GM23338 (cell line): Measurements from ENCODE around the gene KIF17.

Experiments used
- CREB1 ChIP-seq: fragments of 250-450 bp; sonication (Bioruptor Pico); IDR thresholded peaks from 2 replicates; pipeline ENCODE4 v1.5.0; 2020; ENCODE audit warnings: low read depth, mild to moderate bottlenecking, moderate library complexity
- CTCF ChIP-seq, 2 experiments: fragments of 200-600 bp in 1 of 2; sonication (generic) in 1 of 2; conservative IDR thresholded peaks; 2 replicates each; pipeline versions ENCODE4 v1.5.1 to v1.6.1; 2016 to 2017; ENCODE audit warnings: antibody characterized with exemption in 2 of 2, low read depth in 2 of 2, mild to moderate bottlenecking in 2 of 2, moderate library complexity in 1 of 2
- ETS1 ChIP-seq: IDR thresholded peaks from 2 replicates; pipeline ENCODE4 v1.6.1; 2016; ENCODE audit warnings: antibody characterized with exemption
- EZH2 ChIP-seq: fragments of 200-600 bp; sonication (generic); IDR thresholded peaks from one replicate; pipeline ENCODE4 v1.8.0; 2017; ENCODE audit warnings: antibody characterized with exemption, mild to moderate bottlenecking, low read depth; ENCODE audit not compliant: unreplicated experiment
- EZH2phosphoT487 ChIP-seq: fragments of 200-600 bp; sonication (generic); IDR thresholded peaks from one replicate; pipeline ENCODE4 v1.8.1; 2018; ENCODE audit warnings: antibody characterized with exemption; ENCODE audit not compliant: unreplicated experiment
- JUNB ChIP-seq: IDR thresholded peaks from one replicate; pipeline ENCODE4 v1.6.1; 2016; ENCODE audit warnings: antibody characterized with exemption; ENCODE audit not compliant: unreplicated experiment
- NANOG ChIP-seq: IDR thresholded peaks from 2 replicates; pipeline ENCODE4 v1.6.1; 2016; ENCODE audit warnings: antibody characterized with exemption, borderline replicate concordance
- POLR2AphosphoS5 ChIP-seq: IDR thresholded peaks from 2 replicates; pipeline ENCODE4 v1.6.1; 2016; ENCODE audit warnings: antibody characterized with exemption, low read depth
- REST ChIP-seq: IDR thresholded peaks from one replicate; pipeline ENCODE4 v1.6.1; 2018; ENCODE audit warnings: antibody characterized with exemption; ENCODE audit not compliant: unreplicated experiment
- STAT1 ChIP-seq: IDR thresholded peaks from one replicate; pipeline ENCODE4 v1.6.1; 2016; ENCODE audit warnings: antibody characterized with exemption; ENCODE audit not compliant: unreplicated experiment
- ZNF114 ChIP-seq: fragments of 250-450 bp; sonication (Bioruptor Pico); IDR thresholded peaks from 2 replicates; pipeline ENCODE4 v1.5.0; 2020; ENCODE audit warnings: mild to moderate bottlenecking, moderate library complexity
- ZNF331 ChIP-seq: fragments of 250-450 bp; sonication (Bioruptor Pico); IDR thresholded peaks from 2 replicates; pipeline ENCODE4 v1.5.0; 2020; ENCODE audit warnings: low read depth, mild to moderate bottlenecking, moderate library complexity

GRCh38 chr1:20636785-20637347 lies 80.9 kb downstream of the KIF17 start:
- TF ChIP-seq EZH2, result no peak
- no peak for TF ChIP-seq CTCF (conservative IDR thresholded peaks at IDR 0.05; ENCODE audit: low read depth in 2 of 2)
- no peak for TF ChIP-seq POLR2AphosphoS5
- TF ChIP-seq CREB1 (CRISPR knock-in tag), result no peak
- TF ChIP-seq ZNF114, result no peak
- TF ChIP-seq REST, result no peak
- no peak for TF ChIP-seq ETS1
- TF ChIP-seq JUNB, result no peak
- TF ChIP-seq STAT1, result no peak
- TF ChIP-seq ZNF331, result no peak
- TF ChIP-seq EZH2phosphoT487, result no peak
- no peak for TF ChIP-seq NANOG
